ENCODE measurements around the gene BMP10.

The BMP10 gene

GRCh38 chr2:68847751-68848150 is 23.4 kb downstream of the BMP10 start:
- Histone ChIP-seq H3K9ac (ENCODE audit: low read length) (no peak overlapping the region), H3K9me3 (ENCODE audit: low read length) (no peaks in the 10 kb centered on the region), H3K36me3 (ENCODE audit: insufficient read depth, low read length) (no peaks in the 10 kb centered on the region), H3K4me3 (ENCODE audit: low read depth in 1 of 2, low read length in 2 of 2) (no peak overlapping the region), H3K27me3 (ENCODE audit: control insufficient read depth in 1 of 2, insufficient read depth in 2 of 2, low read length in 2 of 2) (no peaks in the 10 kb centered on the region), H3K27ac (ENCODE audit: low read depth, low read length) (no peak overlapping the region), H3K4me1 (ENCODE audit: insufficient read depth, low read length) (no peaks in the 10 kb centered on the region)

- H3K4me3 ChIP-seq (ENCODE audit: low read depth in 1 of 2, low read length in 2 of 2): no peak overlapping the region
- no peaks in the 10 kb centered on the region for H3K27me3 ChIP-seq (ENCODE audit: control insufficient read depth in 1 of 2, insufficient read depth in 2 of 2, low read length in 2 of 2)
- H3K36me3 ChIP-seq (ENCODE audit: insufficient read depth, low read length): no peaks in the 10 kb centered on the region
- H3K9me3 ChIP-seq (ENCODE audit: low read length): no peaks in the 10 kb centered on the region
- H3K4me1 ChIP-seq (ENCODE audit: insufficient read depth, low read length): no peaks in the 10 kb centered on the region
- H3K27ac ChIP-seq (ENCODE audit: low read depth, low read length): no peak overlapping the region
- H3K9ac ChIP-seq (ENCODE audit: low read length): no peak overlapping the region
Observed at GRCh38 chr2:68846091-68846490, 25.1 kb downstream of the BMP10 start.

- Histone ChIP-seq H3K27ac (ENCODE audit: low read depth, low read length) (no peak overlapping the region), H3K4me1 (ENCODE audit: insufficient read depth, low read length) (no peaks in the 10 kb centered on the region), H3K4me3 (ENCODE audit: low read depth in 1 of 2, low read length in 2 of 2) (no peak overlapping the region), H3K27me3 (ENCODE audit: control insufficient read depth in 1 of 2, insufficient read depth in 2 of 2, low read length in 2 of 2) (no peaks in the 10 kb centered on the region), H3K9ac (ENCODE audit: low read length) (no peak overlapping the region), H3K9me3 (ENCODE audit: low read length) (no peaks in the 10 kb centered on the region), H3K36me3 (ENCODE audit: insufficient read depth, low read length) (no peaks in the 10 kb centered on the region)
Observed at GRCh38 chr2:68845043-68845442, 26.2 kb downstream of the BMP10 start.

- H3K27me3 ChIP-seq (ENCODE audit: control insufficient read depth in 1 of 2, insufficient read depth in 2 of 2, low read length in 2 of 2): no peaks in the 10 kb centered on the region
- no peaks in the 10 kb centered on the region for H3K9me3 ChIP-seq (ENCODE audit: low read length)
- H3K9ac ChIP-seq (ENCODE audit: low read length): no peak overlapping the region
- no peaks in the 10 kb centered on the region for H3K36me3 ChIP-seq (ENCODE audit: insufficient read depth, low read length)
- no peak overlapping the region for H3K27ac ChIP-seq (ENCODE audit: low read depth, low read length)
- H3K4me1 ChIP-seq (ENCODE audit: insufficient read depth, low read length): no peaks in the 10 kb centered on the region
- no peak overlapping the region for H3K4me3 ChIP-seq (ENCODE audit: low read depth in 1 of 2, low read length in 2 of 2)
Observed at GRCh38 chr2:68839260-68839833, 31.9 kb downstream of the BMP10 start.

- Histone ChIP-seq H3K4me1 (ENCODE audit: insufficient read depth, low read length) (no peaks in the 10 kb centered on the region), H3K9ac (ENCODE audit: low read length) (no peak overlapping the region), H3K27ac (ENCODE audit: low read depth, low read length) (no peak overlapping the region), H3K36me3 (ENCODE audit: insufficient read depth, low read length) (no peaks in the 10 kb centered on the region), H3K9me3 (ENCODE audit: low read length) (no peaks in the 10 kb centered on the region), H3K4me3 (ENCODE audit: low read depth in 1 of 2, low read length in 2 of 2) (no peak overlapping the region), H3K27me3 (ENCODE audit: control insufficient read depth in 1 of 2, insufficient read depth in 2 of 2, low read length in 2 of 2) (no peaks in the 10 kb centered on the region)
Observed at GRCh38 chr2:68838641-68839040, 32.6 kb downstream of the BMP10 start.

GRCh38 chr2:68837861-68838341 is 33.3 kb downstream of the BMP10 start:
- Histone ChIP-seq H3K36me3 (ENCODE audit: insufficient read depth, low read length) (no peaks in the 10 kb centered on the region), H3K27me3 (ENCODE audit: control insufficient read depth in 1 of 2, insufficient read depth in 2 of 2, low read length in 2 of 2) (no peaks in the 10 kb centered on the region), H3K9me3 (ENCODE audit: low read length) (no peaks in the 10 kb centered on the region), H3K4me1 (ENCODE audit: insufficient read depth, low read length) (peaks cover 2% of the 10 kb centered on the region), H3K9ac (ENCODE audit: low read length) (no peak overlapping the region), H3K27ac (ENCODE audit: low read depth, low read length) (no peak overlapping the region), H3K4me3 (ENCODE audit: low read depth in 1 of 2, low read length in 2 of 2) (no peak overlapping the region)

GRCh38 chr2:68837164-68837860 is 33.9 kb downstream of the BMP10 start:
- Histone ChIP-seq H3K36me3 (ENCODE audit: insufficient read depth, low read length) (no peaks in the 10 kb centered on the region), H3K9ac (ENCODE audit: low read length) (no peak overlapping the region), H3K4me1 (ENCODE audit: insufficient read depth, low read length) (peaks cover 8% of the 10 kb centered on the region), H3K9me3 (ENCODE audit: low read length) (no peaks in the 10 kb centered on the region), H3K27me3 (ENCODE audit: control insufficient read depth in 1 of 2, insufficient read depth in 2 of 2, low read length in 2 of 2) (no peaks in the 10 kb centered on the region), H3K27ac (ENCODE audit: low read depth, low read length) (no peak overlapping the region), H3K4me3 (ENCODE audit: low read depth in 1 of 2, low read length in 2 of 2) (no peak overlapping the region)

GRCh38 chr2:68835621-68836020 is 35.6 kb downstream of the BMP10 start:
- Histone ChIP-seq H3K4me3 (ENCODE audit: low read depth in 1 of 2, low read length in 2 of 2) (no peak overlapping the region), H3K9ac (ENCODE audit: low read length) (no peak overlapping the region), H3K9me3 (ENCODE audit: low read length) (no peaks in the 10 kb centered on the region), H3K4me1 (ENCODE audit: insufficient read depth, low read length) (peaks cover 22% of the 10 kb centered on the region), H3K27ac (ENCODE audit: low read depth, low read length) (no peak overlapping the region), H3K36me3 (ENCODE audit: insufficient read depth, low read length) (no peaks in the 10 kb centered on the region), H3K27me3 (ENCODE audit: control insufficient read depth in 1 of 2, insufficient read depth in 2 of 2, low read length in 2 of 2) (no peaks in the 10 kb centered on the region)

GRCh38 chr2:68834737-68835376 is 36.3 kb downstream of the BMP10 start:
- Histone ChIP-seq H3K27ac (ENCODE audit: low read depth, low read length) (no peak overlapping the region), H3K9ac (ENCODE audit: low read length) (no peak overlapping the region), H3K9me3 (ENCODE audit: low read length) (no peaks in the 10 kb centered on the region), H3K36me3 (ENCODE audit: insufficient read depth, low read length) (no peaks in the 10 kb centered on the region), H3K4me1 (ENCODE audit: insufficient read depth, low read length) (peaks cover 22% of the 10 kb centered on the region), H3K27me3 (ENCODE audit: control insufficient read depth in 1 of 2, insufficient read depth in 2 of 2, low read length in 2 of 2) (no peaks in the 10 kb centered on the region), H3K4me3 (ENCODE audit: low read depth in 1 of 2, low read length in 2 of 2) (no peak overlapping the region)

GRCh38 chr2:68833162-68833561 is 38.0 kb downstream of the BMP10 start:
- no peaks in the 10 kb centered on the region for H3K9me3 ChIP-seq (ENCODE audit: low read length)
- no peaks in the 10 kb centered on the region for H3K27me3 ChIP-seq (ENCODE audit: control insufficient read depth in 1 of 2, insufficient read depth in 2 of 2, low read length in 2 of 2)
- no peak overlapping the region for H3K9ac ChIP-seq (ENCODE audit: low read length)
- no peaks in the 10 kb centered on the region for H3K36me3 ChIP-seq (ENCODE audit: insufficient read depth, low read length)
- no peak overlapping the region for H3K4me3 ChIP-seq (ENCODE audit: low read depth in 1 of 2, low read length in 2 of 2)
- H3K27ac ChIP-seq (ENCODE audit: low read depth, low read length): no peak overlapping the region
- peaks cover 38% of the 10 kb centered on the region for H3K4me1 ChIP-seq (ENCODE audit: insufficient read depth, low read length)

- H3K36me3 ChIP-seq (ENCODE audit: insufficient read depth, low read length): no peaks in the 10 kb centered on the region
- H3K4me1 ChIP-seq (ENCODE audit: insufficient read depth, low read length): peaks cover 40% of the 10 kb centered on the region
- H3K9me3 ChIP-seq (ENCODE audit: low read length): no peaks in the 10 kb centered on the region
- no peaks in the 10 kb centered on the region for H3K27me3 ChIP-seq (ENCODE audit: control insufficient read depth in 1 of 2, insufficient read depth in 2 of 2, low read length in 2 of 2)
- H3K9ac ChIP-seq (ENCODE audit: low read length): no peak overlapping the region
- H3K27ac ChIP-seq (ENCODE audit: low read depth, low read length): peak overlapping the region; percentile 25
- no peak overlapping the region for H3K4me3 ChIP-seq (ENCODE audit: low read depth in 1 of 2, low read length in 2 of 2)
Observed at GRCh38 chr2:68832233-68832869, 38.8 kb downstream of the BMP10 start.
